Fibroblast of skin of left biceps (primary cell): Measurements from ENCODE around the gene CGNL1.

Source experiments
- DNase-seq, 2 experiments: peaks; one replicate each; pipeline ENCODE4 v3.0.0-alpha.2; 2013; ENCODE audit warnings: low read depth in 2 of 2

The CGNL1 gene

GRCh38 chr15:57522148-57522547, 145.8 kb downstream of the CGNL1 start:
- DNase-seq, result no peak

DNA sequence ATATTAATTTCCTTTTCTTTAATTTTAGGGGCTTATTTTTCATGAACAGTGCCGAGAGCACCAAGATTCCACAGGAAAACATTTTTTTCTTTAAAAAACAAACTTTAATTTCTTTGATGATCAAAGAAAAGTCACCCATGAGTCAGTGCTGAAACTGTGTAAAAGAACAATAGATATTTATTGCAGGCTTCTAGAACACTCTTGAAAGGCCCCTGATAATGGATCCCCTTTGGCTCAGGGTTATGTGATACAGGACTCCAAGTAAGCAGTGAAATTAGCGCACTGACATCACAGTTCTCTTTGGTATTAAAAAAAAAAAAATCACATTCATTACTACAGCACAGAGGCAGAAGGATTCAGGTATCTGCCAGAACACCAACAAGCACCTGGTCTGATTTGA, 149.3 kb downstream of the CGNL1 start:
- no peak for DNase-seq

GRCh38 chr15:57526076-57526475, 149.8 kb downstream of the CGNL1 start:
- DNase-seq, result no peak

DNA sequence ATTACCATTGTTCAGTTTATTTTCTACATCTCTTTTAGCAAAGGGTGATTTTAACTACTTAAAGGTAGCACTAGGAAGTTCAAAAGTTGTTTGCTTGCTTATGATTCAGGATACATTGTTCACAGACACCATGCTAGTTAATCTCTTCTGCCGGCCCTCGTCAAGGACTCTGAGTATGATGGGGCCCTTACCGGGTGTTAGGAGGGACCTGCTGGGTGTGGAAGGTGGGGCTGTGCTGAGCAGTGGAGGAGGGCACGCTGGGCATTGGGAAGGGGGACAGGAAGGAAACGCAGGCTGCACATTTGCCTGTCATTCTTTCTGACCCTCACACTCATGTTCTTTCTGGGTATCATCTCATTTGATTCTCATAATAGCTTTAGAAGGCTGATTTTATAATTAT, 150.3 kb downstream of the CGNL1 start:
- DNase-seq, result no peak

DNA sequence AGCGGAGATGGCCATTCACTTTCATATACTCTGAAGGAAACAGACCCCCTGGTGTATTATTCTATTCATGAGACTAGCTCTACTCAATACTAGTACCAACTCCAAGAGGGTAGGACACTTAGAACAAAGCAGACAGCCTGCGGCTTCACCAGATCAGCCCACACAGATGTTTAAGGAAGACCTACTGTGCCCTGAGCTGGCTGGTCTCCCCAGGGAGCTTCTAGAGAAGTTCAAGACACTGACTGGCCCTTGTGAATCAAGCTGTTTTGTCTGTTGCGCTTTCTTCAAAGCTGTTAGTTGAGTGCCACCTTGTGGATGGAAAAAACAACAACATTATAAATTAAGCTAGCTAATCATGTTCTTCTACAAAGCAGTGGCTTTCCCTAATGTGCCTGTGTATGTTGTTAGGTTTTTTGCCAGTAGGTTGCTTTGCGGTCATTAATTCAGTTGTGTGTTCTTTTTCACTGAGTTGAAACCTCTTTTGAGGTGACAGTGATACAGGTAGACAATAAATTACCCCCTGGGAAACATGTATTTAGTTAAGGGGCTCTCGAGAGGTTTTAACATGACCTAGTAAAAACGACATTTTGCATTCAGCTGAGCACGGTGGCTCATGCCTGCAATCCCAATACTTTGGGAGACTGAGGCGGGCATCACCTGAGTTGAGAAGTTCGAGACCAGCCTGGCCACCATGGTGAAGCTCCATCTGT, 151.2 kb downstream of the CGNL1 start:
- peak; percentile 59 to 64 for DNase-seq

GRCh38 chr15:57528940-57529565, 152.7 kb downstream of the CGNL1 start:
- DNase-seq, result no peak

GRCh38 chr15:57529748-57530147, 153.4 kb downstream of the CGNL1 start:
- DNase-seq, result no peak

GRCh38 chr15:57532731-57533447, 156.6 kb downstream of the CGNL1 start:
- DNase-seq, result no peak

DNA sequence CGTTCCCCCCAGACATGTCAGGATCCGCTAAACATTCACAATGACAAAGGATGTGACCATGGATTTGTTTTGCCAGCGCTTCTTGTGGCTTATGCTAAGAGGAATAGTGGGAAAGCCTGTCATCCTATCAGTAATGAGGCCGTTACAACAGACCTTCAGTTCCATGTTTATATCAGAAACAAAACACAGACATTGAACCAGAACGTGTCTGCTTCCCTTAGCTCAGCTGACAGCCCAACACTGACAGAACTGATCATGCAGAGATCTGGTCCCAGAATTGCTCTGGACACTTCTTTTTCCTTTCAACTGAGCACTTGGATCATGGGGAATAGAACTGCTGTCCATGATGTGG, 157.1 kb downstream of the CGNL1 start:
- DNase-seq, result no peak

DNA sequence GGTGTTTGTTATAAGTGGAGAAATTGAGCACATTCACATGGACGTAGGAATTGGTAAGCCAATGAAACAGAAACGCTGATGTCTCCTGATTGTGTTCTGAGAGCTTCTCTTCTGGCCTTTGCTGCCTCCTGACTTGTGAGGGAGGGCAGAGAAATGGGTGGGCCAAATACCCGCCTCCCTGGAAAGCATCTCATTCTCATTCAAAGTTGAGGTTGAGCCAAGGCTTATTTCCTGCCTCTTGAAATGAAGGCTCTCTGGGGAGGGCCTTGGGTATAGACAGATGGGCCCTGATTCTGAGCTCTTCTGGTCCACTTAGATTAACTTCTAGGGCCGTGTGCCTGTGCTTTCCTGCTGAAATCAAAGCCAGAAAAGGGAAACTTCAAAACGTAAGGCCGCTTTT, 158.0 kb downstream of the CGNL1 start:
- DNase-seq, result no peak

DNA sequence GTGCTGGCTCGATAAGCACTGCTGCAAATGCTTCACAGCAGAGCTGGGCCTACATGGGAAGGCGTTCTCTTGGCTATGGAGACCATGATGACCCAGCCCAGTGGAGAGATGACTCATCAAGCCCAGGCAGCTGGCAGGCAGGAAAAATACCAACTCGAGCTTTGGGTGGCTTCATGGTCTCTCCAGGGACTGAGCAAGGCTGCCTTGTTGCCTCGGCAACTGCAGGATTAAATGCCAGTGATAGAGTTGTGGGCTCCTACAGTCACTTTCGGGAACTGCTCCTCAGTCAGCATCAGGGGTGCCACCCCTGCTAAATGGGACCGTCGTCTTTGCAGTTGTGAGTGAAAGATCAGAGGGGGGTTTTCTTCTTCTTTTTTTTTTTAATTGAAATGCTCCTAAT, 160.8 kb downstream of the CGNL1 start:
- no peak for DNase-seq

GRCh38 chr15:57537488-57538264, 161.4 kb downstream of the CGNL1 start:
- no peak for DNase-seq

GRCh38 chr15:57538265-57538529, 161.9 kb downstream of the CGNL1 start:
- DNase-seq, result no peak

DNA sequence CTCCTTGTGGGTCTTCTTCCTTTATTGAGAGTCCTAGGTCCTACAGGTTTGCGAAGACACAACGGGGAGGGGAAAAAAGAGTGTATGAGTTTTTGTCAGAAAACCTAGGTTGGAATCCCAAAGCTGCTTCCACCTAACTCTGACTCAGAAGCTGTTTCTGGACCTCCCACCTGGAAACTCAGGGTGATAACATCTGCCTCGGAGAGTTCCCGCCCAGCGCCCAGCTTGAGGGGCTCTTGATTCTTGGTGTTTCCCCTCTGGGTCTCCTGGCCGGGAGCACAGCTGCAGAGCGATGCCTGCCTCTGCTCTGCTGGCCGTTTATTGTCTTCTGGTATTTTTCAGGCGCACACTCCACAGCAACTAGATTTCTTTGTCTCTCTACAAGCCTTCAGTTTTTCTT, 162.5 kb downstream of the CGNL1 start:
- DNase-seq, result no peak

GRCh38 chr15:57540211-57540610, 163.9 kb downstream of the CGNL1 start:
- DNase-seq, result no peak

- no peak for DNase-seq
Observed at GRCh38 chr15:57540736-57541135, 164.4 kb downstream of the CGNL1 start.

- DNase-seq, result no peak
Observed at GRCh38 chr15:57541271-57541670, 165.0 kb downstream of the CGNL1 start.

DNA sequence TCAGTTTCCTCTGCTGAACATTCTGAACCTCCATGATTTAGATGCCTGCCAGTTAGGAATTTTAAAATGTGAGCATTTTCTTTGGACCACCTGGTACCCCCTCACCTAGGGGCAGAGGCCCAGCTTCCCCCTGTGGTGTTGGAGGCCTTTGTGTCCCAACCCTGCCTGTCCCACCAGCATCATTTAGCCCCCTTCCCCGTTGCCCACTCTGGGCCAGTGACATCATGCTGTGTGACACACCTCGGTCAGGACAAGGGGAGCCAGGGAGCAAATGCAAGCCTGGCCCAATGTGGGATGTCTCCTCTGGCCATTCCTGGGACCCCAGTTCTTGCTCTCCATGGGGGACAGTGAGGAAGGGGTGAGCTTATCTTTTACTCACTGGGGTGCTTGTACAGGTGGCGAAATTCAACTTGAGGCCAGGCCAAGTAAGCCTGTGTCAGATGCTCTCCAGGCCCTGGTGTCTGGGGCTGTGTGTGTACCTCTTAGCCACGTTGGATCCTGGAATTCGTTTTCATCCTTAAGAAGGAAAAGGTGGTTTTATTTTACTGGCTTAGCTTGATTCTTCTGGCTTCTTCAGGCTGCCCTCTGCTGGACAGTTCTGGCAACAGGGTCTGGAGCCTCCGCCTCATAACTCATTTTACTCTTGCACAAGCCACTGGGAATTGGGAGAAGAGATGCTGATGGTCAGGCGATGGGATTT, 165.7 kb downstream of the CGNL1 start:
- DNase-seq, result peak; percentile 32

DNA sequence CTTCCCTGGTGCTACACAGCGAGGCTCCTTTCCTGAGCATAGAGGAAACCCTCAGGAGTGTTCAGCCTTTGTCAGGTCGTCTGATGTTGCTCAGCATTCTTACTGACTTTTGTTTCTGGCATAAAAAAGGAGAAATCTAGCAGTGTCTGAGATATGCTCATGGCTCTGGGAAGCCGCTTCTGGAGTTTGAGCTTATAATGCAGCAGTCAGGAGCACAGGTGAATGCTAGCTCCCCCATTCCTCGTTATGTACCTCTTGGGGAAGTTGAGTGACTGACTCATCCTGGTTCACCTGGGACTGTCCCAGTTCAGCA, 166.2 kb downstream of the CGNL1 start:
- no peak for DNase-seq

DNA sequence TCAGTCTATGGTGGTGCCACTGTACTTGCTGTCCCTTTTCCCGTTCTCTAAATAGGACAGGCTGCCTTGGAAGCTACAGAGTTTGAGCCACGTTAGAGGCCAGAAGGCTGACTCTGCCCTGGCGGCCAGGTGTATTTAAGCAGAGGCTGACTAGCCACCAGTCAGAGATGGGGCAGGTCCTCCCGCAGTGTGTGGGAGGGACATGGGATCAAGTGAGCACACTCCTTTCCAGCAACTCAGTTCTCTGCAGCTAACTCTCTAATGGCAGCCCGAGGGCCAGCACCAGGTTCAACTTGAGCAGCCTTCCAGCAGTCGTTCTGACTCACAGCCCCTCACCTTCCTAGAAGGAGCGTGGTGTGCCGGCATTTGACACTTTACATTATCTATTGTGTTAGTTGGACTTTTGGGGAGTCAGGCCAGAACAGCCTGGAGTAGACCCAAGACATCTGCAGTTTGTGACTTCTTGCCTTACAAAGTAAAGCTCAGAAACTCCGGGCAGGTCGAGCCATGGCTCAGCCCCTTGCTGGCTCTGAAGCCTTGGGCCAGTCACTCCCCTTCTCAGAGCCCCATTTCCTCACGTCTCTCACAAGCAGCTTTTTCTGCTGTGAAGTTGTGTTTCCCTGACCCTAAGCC, 168.7 kb downstream of the CGNL1 start:
- DNase-seq, result no peak

GRCh38 chr15:57545995-57546394, 169.7 kb downstream of the CGNL1 start:
- DNase-seq, result no peak

GRCh38 chr15:57547243-57547755, 171.0 kb downstream of the CGNL1 start:
- DNase-seq, result no peak
